Measurements from ENCODE around the gene TBC1D1.

The TBC1D1 gene

DNA sequence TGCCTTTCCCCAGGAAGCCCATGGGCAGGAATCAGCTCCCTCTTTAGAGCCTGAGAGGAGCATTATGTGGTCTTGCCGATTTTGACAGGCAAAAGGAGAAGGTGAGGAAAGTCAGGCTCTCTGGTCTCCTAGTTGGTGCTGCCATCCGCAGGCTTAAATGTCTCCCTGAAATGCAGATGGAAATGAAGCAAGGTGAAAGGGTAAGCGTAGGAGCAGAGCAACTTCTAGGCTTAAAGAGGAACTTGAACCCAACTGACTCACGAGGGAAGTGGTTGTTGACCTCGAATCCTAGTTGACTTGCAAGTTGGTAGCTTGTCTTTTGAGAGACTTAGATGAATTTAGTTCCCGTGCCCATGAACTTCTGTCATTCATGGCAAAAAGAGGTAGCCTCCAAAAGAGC lies 275.2 kb downstream of the TBC1D1 start:
- DNase-seq (ENCODE audit: insufficient read length): no peak
- TF ChIP-seq TAF1 (IDR thresholded peaks at IDR 0.05; ENCODE audit: borderline replicate concordance, low read depth, low read length) (no peak), POLR2AphosphoS5 (IDR thresholded peaks at IDR 0.05; ENCODE audit: low read depth, low read length) (no peak), POLR2A (IDR thresholded peaks at IDR 0.05; ENCODE audit: low read depth, low read length) (no peak)
- FAIRE-seq: no peak

DNA sequence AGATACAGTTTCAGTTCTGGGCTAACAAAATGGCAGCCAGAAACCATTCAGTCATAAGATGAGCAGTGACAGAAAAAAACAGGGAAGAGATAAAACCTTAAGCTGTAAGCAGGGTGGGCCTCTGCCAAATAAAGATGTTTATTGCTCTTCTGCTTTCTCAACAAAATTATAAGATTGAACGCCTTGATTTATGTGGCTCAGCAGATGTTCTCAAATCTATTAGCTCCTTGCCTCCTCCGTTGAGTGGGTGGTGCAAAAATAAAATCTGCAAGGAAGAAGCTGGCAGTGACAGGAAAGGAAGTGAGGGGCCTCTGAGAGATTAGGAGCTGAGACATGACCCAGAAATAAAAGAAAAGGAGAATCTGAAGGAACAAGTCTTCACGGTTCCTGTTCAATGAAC lies 275.9 kb downstream of the TBC1D1 start:
- no peak for TF ChIP-seq TAF1 (IDR thresholded peaks at IDR 0.05; ENCODE audit: borderline replicate concordance, low read depth, low read length)
- DNase-seq (ENCODE audit: insufficient read length): no peak
- FAIRE-seq: no peak

DNA sequence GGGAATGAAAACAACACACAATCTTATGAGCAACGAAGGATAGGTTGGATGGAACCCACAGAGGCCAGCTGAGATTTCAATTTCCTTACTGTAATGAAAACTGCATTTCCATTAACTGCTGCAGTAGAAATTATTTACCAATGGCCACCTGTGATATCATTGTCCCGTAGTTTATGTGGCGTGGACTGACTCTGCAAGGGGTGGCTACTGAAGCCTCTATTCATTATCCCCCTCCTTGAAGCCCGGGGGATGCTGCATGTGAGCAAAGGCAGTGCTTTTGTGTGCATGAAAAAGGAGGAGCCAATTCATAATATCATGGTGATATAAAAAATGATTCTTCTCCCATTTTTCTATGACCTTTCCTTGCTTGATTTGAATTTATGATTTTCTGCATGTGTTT lies 277.1 kb downstream of the TBC1D1 start:
- FAIRE-seq (no peak), DNase-seq (ENCODE audit: insufficient read length) (no peak)
- TF ChIP-seq TAF1 (IDR thresholded peaks at IDR 0.05; ENCODE audit: borderline replicate concordance, low read depth, low read length) (no peak), POLR2AphosphoS5 (IDR thresholded peaks at IDR 0.05; ENCODE audit: low read depth, low read length) (no peak), POLR2A (IDR thresholded peaks at IDR 0.05; ENCODE audit: low read depth, low read length) (no peak)

DNA sequence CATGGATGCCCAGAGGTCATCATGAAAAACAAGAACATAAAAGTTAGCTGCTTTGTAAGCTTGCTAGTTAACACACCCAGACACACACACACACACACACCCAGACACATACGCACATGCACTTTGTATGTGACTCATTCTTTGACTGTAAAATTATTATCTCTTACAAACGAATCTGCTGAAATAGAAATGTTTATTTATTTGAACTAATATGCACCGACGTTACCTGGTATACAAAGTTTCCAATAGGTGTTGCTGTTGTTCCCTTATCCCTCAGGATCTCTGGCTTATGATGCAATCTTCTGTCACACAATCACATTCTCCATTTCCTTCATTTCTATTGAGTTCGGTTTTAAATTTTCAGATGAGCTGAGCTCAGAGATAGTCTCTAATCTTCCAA lies 278.6 kb downstream of the TBC1D1 start:
- no peak for TF ChIP-seq POLR2A (IDR thresholded peaks at IDR 0.05; ENCODE audit: low read depth, low read length)
- TF ChIP-seq POLR2AphosphoS5 (IDR thresholded peaks at IDR 0.05; ENCODE audit: low read depth, low read length): no peak
- TF ChIP-seq TAF1 (IDR thresholded peaks at IDR 0.05; ENCODE audit: borderline replicate concordance, low read depth, low read length): no peak
- FAIRE-seq: no peak
- no peak for DNase-seq (ENCODE audit: insufficient read length)

DNA sequence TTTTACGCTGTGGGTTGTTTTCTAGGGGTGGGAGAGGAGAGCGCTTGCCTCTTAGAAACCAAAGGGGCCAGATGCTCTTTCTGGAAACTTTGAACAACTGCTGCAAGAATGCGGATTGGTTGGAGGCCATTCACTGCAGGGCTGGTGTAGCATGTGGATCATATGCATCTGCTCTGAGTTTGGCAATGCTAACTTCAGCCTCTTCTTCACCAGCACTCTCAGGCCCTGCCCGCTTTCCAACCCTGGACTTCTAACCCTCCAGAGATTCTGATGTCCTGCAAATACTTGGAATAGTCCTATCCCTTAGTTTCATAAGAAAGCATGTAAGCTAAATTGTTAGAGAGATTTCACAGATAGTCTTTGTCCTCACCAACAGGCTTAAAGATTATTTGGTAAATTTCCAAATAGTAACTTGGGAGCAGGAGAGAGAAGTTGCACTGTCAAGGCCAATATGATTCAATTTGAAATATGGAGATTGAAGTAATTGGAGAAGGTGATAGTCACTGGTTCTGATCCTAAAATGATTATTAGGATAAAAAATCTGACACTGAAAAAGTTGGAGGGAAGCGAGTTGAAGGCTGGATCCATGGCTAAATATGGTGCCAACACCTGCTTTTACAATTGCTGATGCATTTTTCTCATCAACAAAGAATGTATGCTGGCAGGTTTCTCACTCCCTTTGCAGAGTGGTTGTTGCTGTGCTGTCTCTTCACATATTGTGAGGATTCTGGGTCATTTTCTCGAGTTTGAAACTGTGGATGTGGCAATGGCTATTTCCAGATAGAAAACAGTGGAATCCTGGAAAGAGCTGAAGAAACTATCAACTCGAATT lies 279.7 kb downstream of the TBC1D1 start:
- no peak for FAIRE-seq
- no peak for DNase-seq (ENCODE audit: insufficient read length)
- TF ChIP-seq POLR2A (IDR thresholded peaks at IDR 0.05; ENCODE audit: low read depth, low read length) (no peak), POLR2AphosphoS5 (IDR thresholded peaks at IDR 0.05; ENCODE audit: low read depth, low read length) (no peak), TAF1 (IDR thresholded peaks at IDR 0.05; ENCODE audit: borderline replicate concordance, low read depth, low read length) (no peak)

DNA sequence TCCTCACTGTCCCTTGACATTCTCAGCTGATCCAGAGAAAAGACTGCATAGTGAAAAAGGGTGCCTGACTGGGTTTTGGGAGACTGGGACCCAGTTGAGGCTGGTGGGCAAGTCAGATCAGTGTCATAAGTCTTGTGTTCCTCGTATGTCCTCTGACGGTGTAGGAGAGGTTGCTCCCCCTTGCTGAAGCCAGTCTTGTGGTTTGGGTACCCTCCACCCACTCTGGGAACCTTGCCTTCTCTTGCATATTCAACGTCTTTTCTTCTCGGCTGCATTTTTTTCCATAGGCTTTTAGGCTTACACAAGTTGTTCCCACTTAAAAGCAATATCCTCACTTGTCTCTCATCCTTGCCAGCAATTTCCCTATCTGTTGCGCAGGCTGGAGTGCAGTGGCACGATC lies 281.2 kb downstream of the TBC1D1 start:
- DNase-seq (ENCODE audit: insufficient read length) (no peak), FAIRE-seq (no peak)
- TF ChIP-seq POLR2A (IDR thresholded peaks at IDR 0.05; ENCODE audit: low read depth, low read length): no peak
- TF ChIP-seq TAF1 (IDR thresholded peaks at IDR 0.05; ENCODE audit: borderline replicate concordance, low read depth, low read length): no peak
- TF ChIP-seq POLR2AphosphoS5 (IDR thresholded peaks at IDR 0.05; ENCODE audit: low read depth, low read length): no peak

DNA sequence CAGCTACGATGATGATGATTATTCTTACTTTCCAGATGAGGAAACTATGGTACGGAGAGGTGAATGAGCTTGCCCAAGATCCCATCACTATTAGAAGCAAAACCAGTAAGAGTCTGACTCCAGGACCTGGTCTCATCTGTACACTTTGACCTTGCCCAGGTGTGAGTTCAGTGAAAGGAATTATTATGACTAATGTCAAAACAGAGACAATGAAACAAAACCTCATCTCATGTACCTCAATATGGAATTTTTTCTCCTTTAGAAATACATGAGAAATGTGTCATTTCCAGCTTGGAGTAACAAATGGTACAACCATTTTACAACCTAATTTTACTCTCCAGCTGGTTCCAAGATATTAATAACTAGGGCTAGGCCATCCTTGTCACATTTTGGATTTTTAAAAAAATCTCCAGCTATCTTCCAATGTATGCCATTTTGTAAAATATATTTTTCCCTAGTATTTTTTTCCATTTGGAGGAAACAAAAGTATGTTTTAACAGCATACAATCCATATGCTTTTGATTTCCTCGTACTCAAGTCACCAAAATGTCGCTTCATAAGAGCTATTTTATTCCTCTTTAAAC lies 283.1 kb downstream of the TBC1D1 start:
- DNase-seq (ENCODE audit: insufficient read length): no peak
- no peak for TF ChIP-seq POLR2AphosphoS5 (IDR thresholded peaks at IDR 0.05; ENCODE audit: low read depth, low read length)
- TF ChIP-seq TAF1 (IDR thresholded peaks at IDR 0.05; ENCODE audit: borderline replicate concordance, low read depth, low read length): no peak
- TF ChIP-seq POLR2A (IDR thresholded peaks at IDR 0.05; ENCODE audit: low read depth, low read length): no peak
- no peak for FAIRE-seq

DNA sequence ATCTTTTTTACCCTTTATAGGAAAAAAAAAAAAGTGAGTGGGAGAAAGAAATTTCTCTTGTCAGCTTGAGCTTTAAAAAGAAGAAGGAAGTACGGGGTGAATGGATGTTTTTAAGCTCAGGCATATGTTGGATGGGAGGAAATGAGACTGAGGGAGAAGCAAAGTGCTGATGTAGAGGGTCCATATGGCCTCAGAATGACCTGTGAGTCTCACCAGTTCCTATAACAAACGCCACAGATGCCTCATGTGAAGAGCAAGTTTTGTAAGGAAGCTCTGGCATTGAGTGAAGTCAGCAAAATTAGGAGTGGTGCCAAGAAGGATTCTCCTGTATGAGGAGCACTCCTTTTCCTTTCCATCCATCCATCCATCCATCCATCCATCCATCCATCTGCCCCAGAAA lies 283.9 kb downstream of the TBC1D1 start:
- DNase-seq (ENCODE audit: insufficient read length): no peak
- no peak for FAIRE-seq
- TF ChIP-seq TAF1 (IDR thresholded peaks at IDR 0.05; ENCODE audit: borderline replicate concordance, low read depth, low read length) (no peak), POLR2A (IDR thresholded peaks at IDR 0.05; ENCODE audit: low read depth, low read length) (no peak), POLR2AphosphoS5 (IDR thresholded peaks at IDR 0.05; ENCODE audit: low read depth, low read length) (no peak)

DNA sequence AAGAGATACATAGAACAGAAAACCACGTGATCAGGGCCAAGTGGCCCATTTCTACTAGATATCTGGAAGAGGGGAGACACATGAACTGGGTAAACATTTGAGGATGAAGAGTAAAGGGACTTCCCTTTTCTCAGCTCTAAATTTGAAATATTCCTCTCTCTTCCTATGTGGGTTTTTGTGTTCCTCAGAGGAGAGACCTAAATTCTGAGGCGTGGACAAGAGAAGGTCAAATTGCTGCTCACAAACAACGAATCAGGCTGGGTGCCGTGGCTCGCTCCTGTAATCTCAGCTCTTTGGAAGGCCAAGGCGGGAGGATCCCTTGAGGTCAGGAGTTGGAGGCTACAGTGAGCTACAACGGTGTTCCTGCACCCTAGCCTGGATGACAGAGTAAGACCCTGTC lies 285.3 kb downstream of the TBC1D1 start:
- DNase-seq (ENCODE audit: insufficient read length): no peak
- no peak for FAIRE-seq
- TF ChIP-seq POLR2AphosphoS5 (IDR thresholded peaks at IDR 0.05; ENCODE audit: low read depth, low read length) (no peak), POLR2A (IDR thresholded peaks at IDR 0.05; ENCODE audit: low read depth, low read length) (no peak), TAF1 (IDR thresholded peaks at IDR 0.05; ENCODE audit: borderline replicate concordance, low read depth, low read length) (no peak)

DNA sequence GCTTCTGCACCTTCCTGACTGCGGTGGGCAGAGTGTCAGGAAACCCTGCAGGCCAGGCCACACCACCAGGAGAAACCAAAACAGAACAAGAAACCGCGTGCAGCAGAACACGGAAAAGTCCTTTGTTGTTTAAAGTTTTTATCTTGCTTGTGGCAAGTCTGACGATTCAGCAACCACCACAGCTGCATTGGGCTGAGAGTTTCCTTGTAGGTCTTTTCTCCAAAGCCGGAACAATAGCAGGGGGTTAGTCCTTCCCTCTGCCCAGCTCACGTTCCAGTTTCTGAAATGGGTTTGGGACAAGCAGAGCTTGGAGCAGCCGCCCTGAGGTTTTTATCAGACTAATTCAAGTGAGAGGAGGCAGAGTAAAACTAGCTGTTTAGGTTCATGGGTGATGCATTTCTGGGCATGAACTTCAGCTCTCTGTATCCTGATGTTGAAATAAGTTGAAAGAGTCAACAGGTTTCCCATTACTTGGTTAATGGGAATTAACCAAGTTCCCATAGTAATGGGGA lies 286.2 kb downstream of the TBC1D1 start:
- DNase-seq (ENCODE audit: insufficient read length): no peak
- TF ChIP-seq POLR2A (IDR thresholded peaks at IDR 0.05; ENCODE audit: low read depth, low read length): no peak
- no peak for TF ChIP-seq TAF1 (IDR thresholded peaks at IDR 0.05; ENCODE audit: borderline replicate concordance, low read depth, low read length)
- no peak for TF ChIP-seq POLR2AphosphoS5 (IDR thresholded peaks at IDR 0.05; ENCODE audit: low read depth, low read length)
- FAIRE-seq: no peak

DNA sequence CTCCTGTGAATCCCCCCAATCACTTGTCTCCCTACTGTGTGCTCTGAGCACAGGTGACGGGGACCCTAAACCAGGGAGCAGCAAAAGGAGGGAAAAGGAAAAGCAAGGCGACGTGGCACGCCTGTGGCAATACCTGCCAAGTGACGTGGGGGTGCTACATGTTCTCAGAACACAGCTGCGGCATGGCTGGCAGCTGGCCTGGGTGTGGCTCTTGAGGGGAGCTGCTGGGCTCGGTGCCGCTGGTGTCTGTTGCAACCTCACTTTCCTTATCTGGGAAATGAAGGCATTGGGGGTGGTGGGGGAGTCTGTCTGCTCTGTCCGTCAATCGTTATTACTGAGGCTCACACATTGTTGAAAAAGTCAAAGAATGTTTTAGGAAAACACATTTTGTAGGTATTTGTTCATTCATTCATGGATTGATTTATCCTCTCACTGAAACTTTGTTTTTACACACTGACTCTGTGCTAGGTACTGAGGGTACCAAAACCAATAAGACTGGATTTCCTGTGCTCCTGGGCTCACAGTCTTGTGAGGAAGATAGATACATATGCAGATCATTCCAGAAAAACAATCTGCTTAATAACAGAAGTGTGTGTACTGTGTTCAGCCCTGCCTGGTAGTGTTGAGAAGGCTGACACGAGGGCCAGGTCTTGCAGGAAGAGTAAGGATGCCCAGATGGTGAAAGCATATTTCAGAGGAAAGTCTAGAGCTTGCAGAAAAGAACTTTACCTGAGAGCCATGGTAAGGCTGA lies 286.9 kb downstream of the TBC1D1 start:
- DNase-seq (ENCODE audit: insufficient read length) (no peak), FAIRE-seq (no peak)
- TF ChIP-seq POLR2A (IDR thresholded peaks at IDR 0.05; ENCODE audit: low read depth, low read length) (no peak), POLR2AphosphoS5 (IDR thresholded peaks at IDR 0.05; ENCODE audit: low read depth, low read length) (no peak), TAF1 (IDR thresholded peaks at IDR 0.05; ENCODE audit: borderline replicate concordance, low read depth, low read length) (no peak)
